ENCODE measurements around the gene TMEM120B. TPM values are rescaled to one million over a fixed set of nuclear protein-coding genes. Genes with fewer than 3 reads are reported as not detected.

The TMEM120B gene
- total RNA-seq, 2 donors from 2014 or later: 8.5 to 10.2 TPM

- DNase-seq: peak; percentile 90
- intact Hi-C loops (cut with DNase I): loop anchor here in 1 of 2 donors (1.0 to 2.0 kb wide), 2 partner anchors 17 to 94 kb away; partner anchors contain the start of gene PSMD9
- peak; percentile 45 to 50 for ATAC-seq
Measured at GRCh38 chr12:121795034-121795968, 82.7 kb downstream of the TMEM120B start.

DNA sequence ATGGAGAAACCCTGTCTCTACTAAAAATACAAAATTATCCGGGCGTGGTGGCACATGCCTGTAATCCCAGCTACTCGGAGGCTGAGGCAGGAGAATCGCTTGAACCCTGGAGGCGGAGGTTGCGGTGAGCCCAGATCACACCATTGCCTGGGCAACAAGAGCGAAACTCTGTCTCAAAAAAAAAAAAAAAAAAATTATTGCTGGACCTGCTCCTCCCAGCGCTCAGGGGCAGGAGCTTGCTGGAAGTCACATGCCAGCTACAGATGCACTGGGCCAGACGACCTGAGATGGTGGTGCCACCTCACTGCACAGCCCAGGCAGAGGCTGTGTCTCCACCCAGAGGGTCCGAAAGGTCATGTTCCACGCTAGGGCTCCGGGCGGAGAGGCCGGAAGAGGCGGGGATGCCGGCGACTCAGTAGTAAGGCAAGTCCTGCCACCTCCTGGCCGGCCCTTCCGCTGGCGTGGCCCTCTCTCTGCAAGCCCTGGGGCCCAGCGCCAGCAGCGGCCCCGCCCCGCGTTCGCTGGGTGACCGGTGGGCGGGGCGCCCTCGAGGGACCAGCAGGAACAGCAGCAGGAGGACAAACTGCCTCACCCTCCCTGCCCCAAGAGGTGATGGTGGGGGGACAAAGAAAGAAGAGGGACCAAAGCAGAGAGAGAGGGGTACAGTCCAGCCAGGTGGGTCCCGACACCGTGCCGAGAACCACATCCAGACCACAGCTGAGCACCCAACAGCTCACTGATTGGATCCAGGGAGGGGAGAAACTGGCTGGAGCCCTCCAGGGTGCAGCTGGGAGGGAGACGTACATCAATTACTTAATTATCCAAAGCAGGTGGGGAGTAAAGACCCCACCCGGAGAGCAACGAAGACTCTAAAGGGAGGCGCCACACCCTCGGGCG lies 84.6 kb downstream of the TMEM120B start:
- intact Hi-C loops (cut with DNase I): no loop called here
- peak; percentile 98 for DNase-seq

GRCh38 chr12:121797937-121798786 lies 85.6 kb downstream of the TMEM120B start:
- ATAC-seq (peak; percentile 1 to 11), DNase-seq (peak; percentile 79)
- intact Hi-C loops (cut with DNase I): no loop called here

More for the DNA sequence above, 84.6 kb downstream of the TMEM120B start:
- peak; percentile 28 to 41 for ATAC-seq

DNA sequence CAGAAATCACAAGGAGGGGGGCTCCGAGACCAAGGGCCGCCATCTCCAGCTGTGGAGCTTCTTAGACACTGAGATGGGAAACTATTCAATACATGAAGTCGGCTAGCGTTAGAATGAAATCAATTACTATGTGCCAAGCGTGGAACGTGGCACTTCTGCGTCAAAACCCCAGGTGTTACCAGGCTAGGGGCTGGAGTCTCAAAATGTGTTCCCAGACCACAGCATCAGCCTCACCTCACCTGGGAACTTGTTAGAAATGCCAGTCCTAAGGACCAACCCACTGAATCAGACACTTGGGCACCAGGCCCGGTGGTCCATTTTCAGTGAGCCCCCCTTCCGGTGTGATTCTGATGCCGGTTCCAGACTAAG lies 86.2 kb downstream of the TMEM120B start:
- no peak for DNase-seq
- intact Hi-C loops (cut with DNase I): no loop called here
- ATAC-seq: no peak

DNA sequence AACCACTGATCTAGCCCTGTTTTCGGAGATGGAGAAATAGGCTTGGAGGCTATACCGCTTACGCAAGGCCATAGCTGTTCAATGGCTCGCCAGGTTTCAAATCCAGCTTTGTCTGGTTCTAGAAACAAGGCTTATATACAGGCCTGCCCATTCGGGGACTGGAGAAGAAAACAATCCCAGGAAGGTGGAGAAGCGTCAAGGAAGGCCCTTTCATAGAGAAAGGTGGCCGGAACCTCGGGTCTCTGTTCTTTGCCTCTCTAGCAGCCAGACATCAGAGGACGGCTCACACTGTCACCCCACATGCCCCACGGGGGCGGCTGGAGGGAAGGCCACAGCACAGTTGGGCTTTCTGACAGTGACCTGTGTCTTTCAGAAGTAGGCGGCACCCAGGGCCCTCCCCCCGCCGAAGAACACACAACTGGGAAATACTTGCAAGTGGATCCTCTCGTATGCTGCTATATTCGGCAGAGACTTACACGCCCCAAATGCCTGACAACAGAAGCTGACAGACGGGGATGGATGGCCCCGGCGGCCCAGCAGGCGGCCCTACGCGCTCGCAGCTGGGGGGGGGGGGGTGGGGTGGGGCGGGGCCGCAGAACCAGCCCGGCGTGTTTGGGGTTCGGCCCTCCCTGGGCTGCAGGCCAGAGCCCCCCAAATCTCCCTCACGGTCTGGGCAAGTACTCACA lies 86.7 kb downstream of the TMEM120B start:
- DNase-seq (peak; percentile 79), ATAC-seq (peak; percentile 9 to 12)
- intact Hi-C loops (cut with DNase I): no loop called here

- intact Hi-C loops (cut with DNase I): no loop called here
- ATAC-seq: peak; percentile 31 to 65
Measured at GRCh38 chr12:121799842-121800693, 87.5 kb downstream of the TMEM120B start.

GRCh38 chr12:121800694-121801594 lies 88.4 kb downstream of the TMEM120B start:
- DNase-seq (peak; percentile 86), ATAC-seq (peak in 1 of 2 donors; percentile 2)
- intact Hi-C loops (cut with DNase I): no loop called here

More at GRCh38 chr12:121799842-121800693, 87.5 kb downstream of the TMEM120B start:
- DNase-seq: peak; percentile 95

- no peak for ATAC-seq
- peak; percentile 16 for DNase-seq
- intact Hi-C loops (cut with DNase I): no loop called here
Measured at GRCh38 chr12:121801595-121802484, 89.3 kb downstream of the TMEM120B start.

DNA sequence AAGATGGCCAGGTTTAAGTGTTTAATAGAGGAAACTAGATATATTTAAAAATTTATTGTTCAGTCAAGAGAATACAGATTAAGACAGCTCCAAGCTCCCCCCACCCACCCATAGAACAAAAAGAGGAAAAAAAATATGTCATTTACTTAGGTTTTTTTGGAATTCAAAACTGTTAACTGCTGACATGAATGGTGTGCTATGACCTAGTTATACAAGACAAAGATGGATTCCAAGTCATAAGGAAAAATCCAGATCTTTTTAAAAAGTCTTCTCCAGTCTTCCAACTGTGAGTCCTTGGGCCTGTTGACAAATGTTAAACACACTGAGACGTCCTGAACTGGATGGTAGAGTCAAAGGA lies 89.9 kb downstream of the TMEM120B start:
- intact Hi-C loops (cut with DNase I): no loop called here
- DNase-seq: no peak
- no peak for ATAC-seq

DNA sequence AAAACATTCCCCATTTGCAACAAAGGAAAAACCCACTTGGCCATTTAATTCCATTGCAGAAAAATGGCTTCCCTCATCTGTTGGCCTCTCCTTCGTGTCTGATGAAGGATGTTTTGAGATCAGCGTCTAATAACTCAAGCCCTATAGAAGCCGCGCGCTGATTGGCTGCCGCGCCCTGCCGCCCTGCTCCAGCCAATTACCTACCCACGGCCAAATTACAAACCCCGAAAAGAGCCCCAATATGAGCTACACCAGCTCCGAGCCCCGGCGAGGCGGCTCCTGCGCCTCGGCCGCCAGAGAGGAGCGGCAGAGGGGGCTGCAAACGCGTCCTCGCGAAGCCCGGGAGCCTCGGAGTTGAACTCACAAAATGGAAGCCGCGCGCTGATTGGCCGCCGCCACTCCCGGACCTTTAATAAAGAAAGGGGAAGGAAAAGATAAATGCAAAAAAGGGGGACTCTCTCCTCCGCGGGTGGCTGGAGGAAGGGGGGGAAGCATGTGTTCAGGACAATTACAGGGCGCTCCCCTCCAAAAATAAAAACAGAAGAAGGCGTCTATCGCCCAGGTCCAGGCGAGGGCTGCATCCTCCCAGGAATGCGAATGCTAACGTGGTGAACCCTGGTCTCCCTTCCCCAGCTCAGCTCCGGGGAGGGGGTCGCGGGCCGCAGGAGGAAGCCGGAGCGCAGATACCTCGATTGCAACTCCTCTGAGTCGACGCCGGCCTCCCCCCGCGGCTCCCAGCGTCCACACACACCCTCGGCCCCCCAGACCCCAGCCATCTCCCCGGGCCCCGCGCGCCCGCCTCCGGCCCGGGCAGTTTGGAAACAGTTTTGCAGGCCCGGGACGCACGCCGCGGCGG lies 90.5 kb downstream of the TMEM120B start:
- intact Hi-C loops (cut with DNase I): no loop called here
- DNase-seq: peak; percentile 90
- ATAC-seq: peak; percentile 43 to 47

- intact Hi-C loops (cut with DNase I): no loop called here
- ATAC-seq: peak; percentile 12 to 24
- DNase-seq: peak; percentile 74
Measured at GRCh38 chr12:121803861-121804416, 91.4 kb downstream of the TMEM120B start, which contains the start of gene SETD1B. SETD1B (plus strand) TSS chr12:121804009; CDS start chr12:121804738, 729 bp downstream.

GRCh38 chr12:121804417-121805111 lies 92.0 kb downstream of the TMEM120B start:
- DNase-seq: peak; percentile 43
- no peak for ATAC-seq
- intact Hi-C loops (cut with DNase I): no loop called here

Data from left cardiac atrium (tissue), 4 donors.